GM18907 (cell line): Measurements from ENCODE around the gene NUP54.

Experiments
- ATAC-seq: cut with Tn5 transposase; IDR thresholded peaks from one replicate; pipeline ENCODE4 v1.9.1; 2021; ENCODE audit warnings: mild to moderate bottlenecking, moderate library complexity; ENCODE audit not compliant: unreplicated experiment

Gene NUP54

GRCh38 chr4:76147454-76148141, 599 bp downstream of the NUP54 start:
- peak; percentile 40 for ATAC-seq

GRCh38 chr4:76144546-76144945, 3.7 kb downstream of the NUP54 start:
- no peak for ATAC-seq

- ATAC-seq = no peak
Measured at GRCh38 chr4:76141241-76141640, 7.0 kb downstream of the NUP54 start.

- ATAC-seq = no peak
Measured at GRCh38 chr4:76127754-76128153, 20.4 kb downstream of the NUP54 start.

GRCh38 chr4:76125816-76126215, 22.4 kb downstream of the NUP54 start:
- ATAC-seq = no peak

GRCh38 chr4:76120199-76120598, 28.0 kb downstream of the NUP54 start:
- no peak for ATAC-seq

- ATAC-seq = no peak
Measured at GRCh38 chr4:76117536-76117935, 30.7 kb downstream of the NUP54 start.

GRCh38 chr4:76116821-76117220, 31.4 kb downstream of the NUP54 start:
- ATAC-seq = no peak

- no peak for ATAC-seq
Measured at GRCh38 chr4:76108467-76109181, 39.6 kb downstream of the NUP54 start.

- ATAC-seq = no peak
Measured at GRCh38 chr4:76106442-76106841, 41.8 kb downstream of the NUP54 start.

- ATAC-seq = no peak
Measured at GRCh38 chr4:76105652-76106051, 42.5 kb downstream of the NUP54 start.

GRCh38 chr4:76096076-76096475, 52.1 kb downstream of the NUP54 start:
- ATAC-seq = no peak

GRCh38 chr4:76095568-76095967, 52.6 kb downstream of the NUP54 start:
- ATAC-seq = no peak

- no peak for ATAC-seq
Measured at GRCh38 chr4:76091052-76091451, 57.1 kb downstream of the NUP54 start.

- ATAC-seq = no peak
Measured at GRCh38 chr4:76090241-76090691, 57.9 kb downstream of the NUP54 start.

GRCh38 chr4:76088719-76089118, 59.5 kb downstream of the NUP54 start:
- ATAC-seq = no peak

- ATAC-seq = no peak
Measured at GRCh38 chr4:76087007-76087769, 61.0 kb downstream of the NUP54 start.

- ATAC-seq = no peak
Measured at GRCh38 chr4:76084542-76084941, 63.7 kb downstream of the NUP54 start.

GRCh38 chr4:76083386-76083988, 64.7 kb downstream of the NUP54 start:
- ATAC-seq = no peak

- ATAC-seq = no peak
Measured at GRCh38 chr4:76078033-76078613, 70.1 kb downstream of the NUP54 start.
